Stomach smooth muscle (tissue), 2 donors: ENCODE data around the gene NKD2.

Source experiments
- H3K27ac ChIP-seq: one replicate; pipeline ENCODE4 v1.7.0; 2013; ENCODE audit warnings: mild to moderate bottlenecking, low read length, inconsistent platforms
- H3K27me3 ChIP-seq, 2 donors: one replicate each; pipeline ENCODE4 v1.7.0; 2013; ENCODE audit warnings: low read length in 2 of 2; ENCODE audit not compliant: insufficient read depth in 2 of 2, control insufficient read depth in 1 of 2
- H3K36me3 ChIP-seq, 2 donors: one replicate each; pipeline ENCODE4 v1.7.0; 2013; ENCODE audit warnings: low read length in 2 of 2; ENCODE audit not compliant: control insufficient read depth in 2 of 2, insufficient read depth in 2 of 2
- H3K4me1 ChIP-seq: one replicate; pipeline ENCODE4 v1.7.0; 2013; ENCODE audit warnings: low read length; ENCODE audit not compliant: control insufficient read depth, insufficient read depth
- H3K4me3 ChIP-seq, 2 donors: one replicate each; pipeline ENCODE4 v1.7.0; 2013; ENCODE audit warnings: low read length in 2 of 2
- H3K9ac ChIP-seq, 2 donors: one replicate each; pipeline ENCODE4 v1.7.0; 2013; ENCODE audit warnings: low read length in 2 of 2, mild to moderate bottlenecking in 1 of 2
- H3K9me3 ChIP-seq, 2 donors: one replicate each; pipeline ENCODE4 v1.7.0; 2013; ENCODE audit warnings: low read length in 2 of 2; ENCODE audit not compliant: control insufficient read depth in 2 of 2
- donor health status: healthy.
- donor health status: Pancreatic carcinoma.

NKD2 gene

GRCh38 chr5:979100-979817, 29.3 kb upstream of the NKD2 start:
- H3K4me1 ChIP-seq, result peaks cover 12% of the 10 kb centered on the region

GRCh38 chr5:980001-980588, 28.5 kb upstream of the NKD2 start:
- Histone ChIP-seq H3K27ac (no peak overlapping the region), H3K27me3 (no peaks in the 10 kb centered on the region)

More at GRCh38 chr5:979100-979817, 29.3 kb upstream of the NKD2 start:
- no peak overlapping the region for H3K27ac ChIP-seq
- H3K9ac ChIP-seq, result no peak overlapping the region
- no peaks in the 10 kb centered on the region for H3K36me3 ChIP-seq
- no peak overlapping the region for H3K4me3 ChIP-seq
- no peaks in the 10 kb centered on the region for H3K9me3 ChIP-seq
- H3K27me3 ChIP-seq, result no peaks in the 10 kb centered on the region

GRCh38 chr5:980966-981365, 27.6 kb upstream of the NKD2 start:
- H3K9me3 ChIP-seq, result peaks cover 0 to 4% of the 10 kb centered on the region in 2 donors
- no peak overlapping the region for H3K9ac ChIP-seq
- H3K4me3 ChIP-seq, result no peak overlapping the region
- no peak overlapping the region for H3K27ac ChIP-seq
- no peaks in the 10 kb centered on the region for H3K27me3 ChIP-seq
- H3K4me1 ChIP-seq, result peaks cover 12% of the 10 kb centered on the region
- H3K36me3 ChIP-seq, result no peaks in the 10 kb centered on the region

More at GRCh38 chr5:980001-980588, 28.5 kb upstream of the NKD2 start:
- Histone ChIP-seq H3K9me3 (peaks cover 0 to 4% of the 10 kb centered on the region in 2 donors), H3K36me3 (no peaks in the 10 kb centered on the region), H3K4me3 (no peak overlapping the region), H3K4me1 (peaks cover 12% of the 10 kb centered on the region), H3K9ac (no peak overlapping the region)

- Histone ChIP-seq H3K4me1 (peaks cover 12% of the 10 kb centered on the region), H3K27ac (no peak overlapping the region)
Measured at GRCh38 chr5:981456-981855, 27.1 kb upstream of the NKD2 start.

GRCh38 chr5:982377-983237, 26.0 kb upstream of the NKD2 start:
- Histone ChIP-seq H3K27ac (no peak overlapping the region), H3K27me3 (no peaks in the 10 kb centered on the region), H3K9me3 (peaks cover 0 to 4% of the 10 kb centered on the region in 2 donors), H3K9ac (no peak overlapping the region), H3K4me1 (peaks cover 12% of the 10 kb centered on the region), H3K36me3 (no peaks in the 10 kb centered on the region), H3K4me3 (no peak overlapping the region)

More at GRCh38 chr5:981456-981855, 27.1 kb upstream of the NKD2 start:
- Histone ChIP-seq H3K9ac (no peak overlapping the region), H3K4me3 (no peak overlapping the region), H3K27me3 (no peaks in the 10 kb centered on the region), H3K9me3 (peaks cover 0 to 4% of the 10 kb centered on the region in 2 donors), H3K36me3 (no peaks in the 10 kb centered on the region)

DNA sequence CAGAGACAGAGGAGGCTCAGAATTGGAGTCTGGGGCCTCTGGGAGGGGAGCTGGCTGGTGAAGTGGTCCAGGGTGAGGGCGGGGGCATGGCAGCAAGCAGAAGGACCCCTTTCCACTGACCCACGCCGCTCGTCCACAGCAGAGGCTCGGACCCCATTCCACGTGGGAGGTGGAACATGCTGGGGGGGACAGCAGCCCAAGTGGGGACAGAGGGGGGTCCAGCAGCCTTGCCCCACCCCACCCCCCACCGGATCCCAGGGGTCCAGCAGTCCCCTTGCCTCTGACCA, 25.4 kb upstream of the NKD2 start:
- no peak overlapping the region for H3K9ac ChIP-seq
- H3K9me3 ChIP-seq, result peaks cover 1 to 4% of the 10 kb centered on the region in 2 donors
- no peaks in the 10 kb centered on the region for H3K36me3 ChIP-seq
- peaks cover 12% of the 10 kb centered on the region for H3K4me1 ChIP-seq
- no peak overlapping the region for H3K4me3 ChIP-seq
- no peak overlapping the region for H3K27ac ChIP-seq
- no peaks in the 10 kb centered on the region for H3K27me3 ChIP-seq

DNA sequence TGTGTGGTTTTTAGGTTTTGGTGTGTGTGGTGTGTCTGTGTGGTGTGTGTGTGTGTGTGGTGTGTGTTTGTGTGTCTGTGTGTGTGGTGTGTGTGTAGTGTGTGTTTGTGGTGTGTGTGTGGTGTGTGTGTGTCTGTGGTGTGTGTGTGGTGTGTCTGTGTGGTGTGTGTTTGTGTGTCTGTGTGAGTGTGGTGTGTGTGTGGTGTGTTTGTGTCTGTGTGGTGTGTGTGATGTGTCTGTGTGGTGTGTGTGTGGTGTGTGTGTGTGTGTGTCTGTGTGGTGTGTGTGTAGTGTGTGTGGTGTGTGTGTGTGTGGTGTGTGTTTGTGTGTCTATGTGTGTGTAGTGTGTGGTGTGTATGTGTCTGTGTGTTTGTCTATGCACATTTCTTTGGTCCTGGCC, 25.0 kb upstream of the NKD2 start:
- Histone ChIP-seq H3K4me1 (peaks cover 12% of the 10 kb centered on the region), H3K36me3 (no peaks in the 10 kb centered on the region), H3K9me3 (peaks cover 5 to 7% of the 10 kb centered on the region in 2 donors), H3K9ac (no peak overlapping the region), H3K27ac (no peak overlapping the region), H3K4me3 (no peak overlapping the region), H3K27me3 (no peaks in the 10 kb centered on the region)

DNA sequence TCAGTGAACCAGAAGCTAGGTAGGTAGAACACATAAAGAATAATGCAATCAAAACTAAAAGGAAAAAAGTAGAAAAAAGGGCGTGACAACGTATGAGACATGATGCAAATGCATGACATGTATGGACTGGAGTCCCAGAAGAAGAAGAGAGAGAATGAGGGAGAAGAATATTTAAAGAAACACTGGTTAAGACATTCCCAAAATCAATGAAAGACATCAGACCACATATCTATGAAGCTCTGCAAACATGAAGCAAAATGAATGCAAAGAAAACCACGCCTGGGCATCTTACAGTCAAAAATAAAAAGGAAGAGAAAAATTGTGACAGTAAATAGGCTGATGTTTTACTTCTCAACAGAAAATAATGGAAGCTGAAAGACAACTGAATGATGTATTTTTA, 23.8 kb upstream of the NKD2 start:
- Histone ChIP-seq H3K4me1 (peaks cover 11% of the 10 kb centered on the region), H3K9ac (no peak overlapping the region), H3K4me3 (no peak overlapping the region), H3K27me3 (no peaks in the 10 kb centered on the region), H3K27ac (no peak overlapping the region), H3K36me3 (no peaks in the 10 kb centered on the region), H3K9me3 (peaks cover 5 to 8% of the 10 kb centered on the region in 2 donors)

- H3K27ac ChIP-seq, result no peak overlapping the region
- H3K36me3 ChIP-seq, result no peaks in the 10 kb centered on the region
- H3K27me3 ChIP-seq, result no peaks in the 10 kb centered on the region
- peaks cover 3% of the 10 kb centered on the region for H3K4me1 ChIP-seq
- H3K4me3 ChIP-seq, result no peak overlapping the region
- peaks cover 5 to 8% of the 10 kb centered on the region in 2 donors for H3K9me3 ChIP-seq
- H3K9ac ChIP-seq, result no peak overlapping the region
Measured at GRCh38 chr5:987761-988160, 20.8 kb upstream of the NKD2 start.

DNA sequence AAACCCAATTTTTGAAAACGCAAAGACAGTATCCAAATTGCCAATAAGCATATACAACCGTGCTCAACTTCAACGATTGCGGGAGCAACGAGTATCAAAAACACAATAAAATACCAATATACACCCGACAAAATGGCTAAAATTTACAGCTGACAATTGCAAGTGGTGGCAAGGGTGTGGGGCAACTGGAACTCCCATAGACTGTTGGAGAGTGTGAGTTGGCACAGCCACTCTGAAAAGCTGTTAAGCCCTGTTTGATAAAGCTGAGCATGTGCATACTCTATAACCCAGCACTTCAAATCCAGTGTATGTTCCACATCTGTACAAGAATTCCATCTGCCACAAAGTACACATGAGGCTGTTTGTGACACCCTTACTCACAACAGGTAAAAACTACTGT, 20.3 kb upstream of the NKD2 start:
- Histone ChIP-seq H3K9me3 (peaks cover 5 to 8% of the 10 kb centered on the region in 2 donors), H3K4me3 (no peak overlapping the region), H3K36me3 (no peaks in the 10 kb centered on the region), H3K4me1 (peaks cover 3% of the 10 kb centered on the region), H3K27ac (no peak overlapping the region), H3K27me3 (no peaks in the 10 kb centered on the region), H3K9ac (no peak overlapping the region)
